Measurements from ENCODE around the gene SHC3. TPM values are rescaled to one million over a fixed set of nuclear protein-coding genes. Genes with fewer than 3 reads are reported as not detected.

Gene SHC3
- polyA plus RNA-seq, 1 experiment: 1.3 TPM

GRCh38 chr9:89044104-89044503 is 134.5 kb downstream of the SHC3 start:
- no peak for DNase-seq (ENCODE audit: low read depth)
- H3K27me3 ChIP-seq (ENCODE audit: control insufficient read depth, insufficient read depth, low read length): no peaks in the 10 kb centered on the region
- H3K36me3 ChIP-seq (ENCODE audit: control insufficient read depth, insufficient read depth, low read length): peaks cover 1% of the 10 kb centered on the region; the same call in 1 of the 2 replicates
- CTCF ChIA-PET: no interaction called here
- no peak overlapping the region for H3K4me3 ChIP-seq (ENCODE audit: low read depth, low read length)
- no peak for TF ChIP-seq CTCF (IDR thresholded peaks at IDR 0.05; ENCODE audit: insufficient read depth, low read depth, low read length)
- POLR2A ChIA-PET: no interaction called here

- TF ChIP-seq CTCF (IDR thresholded peaks at IDR 0.05; ENCODE audit: insufficient read depth, low read depth, low read length): no peak
- Histone ChIP-seq H3K27me3 (ENCODE audit: control insufficient read depth, insufficient read depth, low read length) (no peaks in the 10 kb centered on the region), H3K36me3 (ENCODE audit: control insufficient read depth, insufficient read depth, low read length) (peaks cover 1% of the 10 kb centered on the region; the same call in 1 of the 2 replicates), H3K4me3 (ENCODE audit: low read depth, low read length) (no peak overlapping the region)
- CTCF ChIA-PET: no interaction called here
- no peak for DNase-seq (ENCODE audit: low read depth)
- POLR2A ChIA-PET: no interaction called here
These were observed 135.6 kb downstream of the SHC3 start for GRCh38 chr9:89042984-89043383.

GRCh38 chr9:89039664-89040063 is 139.0 kb downstream of the SHC3 start:
- CTCF ChIA-PET: no interaction called here
- Histone ChIP-seq H3K27me3 (ENCODE audit: control insufficient read depth, insufficient read depth, low read length) (no peaks in the 10 kb centered on the region), H3K36me3 (ENCODE audit: control insufficient read depth, insufficient read depth, low read length) (peaks cover 1% of the 10 kb centered on the region; the same call in 1 of the 2 replicates), H3K4me3 (ENCODE audit: low read depth, low read length) (no peak overlapping the region)
- no peak for TF ChIP-seq CTCF (IDR thresholded peaks at IDR 0.05; ENCODE audit: insufficient read depth, low read depth, low read length)
- POLR2A ChIA-PET: no interaction called here
- DNase-seq (ENCODE audit: low read depth): no peak

GRCh38 chr9:89039104-89039465 is 139.5 kb downstream of the SHC3 start:
- H3K4me3 ChIP-seq (ENCODE audit: low read depth, low read length): no peak overlapping the region
- TF ChIP-seq CTCF (IDR thresholded peaks at IDR 0.05; ENCODE audit: insufficient read depth, low read depth, low read length): no peak
- no peak for DNase-seq (ENCODE audit: low read depth)
- POLR2A ChIA-PET: no interaction called here
- no peaks in the 10 kb centered on the region for H3K27me3 ChIP-seq (ENCODE audit: control insufficient read depth, insufficient read depth, low read length)
- H3K36me3 ChIP-seq (ENCODE audit: control insufficient read depth, insufficient read depth, low read length): peaks cover 1% of the 10 kb centered on the region; the same call in 1 of the 2 replicates
- CTCF ChIA-PET: no interaction called here

- peak; percentile 75 for DNase-seq (ENCODE audit: low read depth)
- Histone ChIP-seq H3K27me3 (ENCODE audit: control insufficient read depth, insufficient read depth, low read length) (no peaks in the 10 kb centered on the region), H3K36me3 (ENCODE audit: control insufficient read depth, insufficient read depth, low read length) (peaks cover 1% of the 10 kb centered on the region; the same call in 1 of the 2 replicates), H3K4me3 (ENCODE audit: low read depth, low read length) (no peak overlapping the region)
- no peak for TF ChIP-seq CTCF (IDR thresholded peaks at IDR 0.05; ENCODE audit: insufficient read depth, low read depth, low read length)
- CTCF ChIA-PET: no interaction called here
- POLR2A ChIA-PET: no interaction called here
These were observed 140.1 kb downstream of the SHC3 start for GRCh38 chr9:89038382-89039103.

Measured in BJ (cell line).